UCSD-AML1 (cell line): ENCODE data around the gene LRRC8C.
A peak's percentile ranks its signal among the peaks of the same experiment; 100 is the strongest.
"Not testable (repeated sequence)": the region's sequence is repeated elsewhere in the genome, so short reads cannot be mapped to it uniquely, and the experiment has no call there.

ENCODE experiments used
- DNase-seq: peaks from one replicate; lab custom pipeline; 2025; ENCODE audit not compliant: unreplicated experiment; lab: John Stamatoyannopoulos, UW

The LRRC8C gene

GRCh38 chr1:89701746-89702241 lies 68.9 kb downstream of the LRRC8C start:
- no peak for DNase-seq

GRCh38 chr1:89702520-89703045 lies 69.7 kb downstream of the LRRC8C start:
- DNase-seq = no peak

GRCh38 chr1:89703469-89703868 lies 70.5 kb downstream of the LRRC8C start:
- DNase-seq = no peak

GRCh38 chr1:89704014-89704413 lies 71.1 kb downstream of the LRRC8C start:
- DNase-seq = no peak

GRCh38 chr1:89704885-89705284 lies 72.0 kb downstream of the LRRC8C start:
- not testable (repeated sequence) for DNase-seq

- DNase-seq = no peak
Observed at GRCh38 chr1:89705901-89706699, 73.2 kb downstream of the LRRC8C start.

- no peak for DNase-seq
Observed at GRCh38 chr1:89706700-89707012, 73.7 kb downstream of the LRRC8C start.

- no peak for DNase-seq
Observed at GRCh38 chr1:89708751-89709375, 75.9 kb downstream of the LRRC8C start.

GRCh38 chr1:89710498-89711139 lies 77.7 kb downstream of the LRRC8C start:
- DNase-seq = no peak

- DNase-seq = no peak
Observed at GRCh38 chr1:89711140-89711778, 78.3 kb downstream of the LRRC8C start.

- DNase-seq = no peak
Observed at GRCh38 chr1:89712420-89712819, 79.5 kb downstream of the LRRC8C start.

- no peak for DNase-seq
Observed at GRCh38 chr1:89715677-89716076, 82.8 kb downstream of the LRRC8C start.

GRCh38 chr1:89719502-89720306 lies 86.8 kb downstream of the LRRC8C start:
- DNase-seq = no peak

- no peak for DNase-seq
Observed at GRCh38 chr1:89720839-89721238, 87.9 kb downstream of the LRRC8C start.

GRCh38 chr1:89721351-89721750 lies 88.4 kb downstream of the LRRC8C start:
- DNase-seq = no peak

GRCh38 chr1:89723144-89723543 lies 90.2 kb downstream of the LRRC8C start:
- DNase-seq = no peak

- peak; percentile 35 for DNase-seq
Observed at GRCh38 chr1:89723863-89724262, 90.9 kb downstream of the LRRC8C start.

GRCh38 chr1:89724369-89725010 lies 91.6 kb downstream of the LRRC8C start:
- DNase-seq = peak; percentile 68

- DNase-seq = no peak
Observed at GRCh38 chr1:89725011-89725370, 92.1 kb downstream of the LRRC8C start.

- DNase-seq = no peak
Observed at GRCh38 chr1:89725631-89726030, 92.7 kb downstream of the LRRC8C start.
